IMR-90 (cell line): ENCODE measurements around the gene PRR36.

Source experiments
- BHLHE40 ChIP-seq: fragments of 150-350 bp; IDR thresholded peaks from 2 replicates; pipeline ENCODE4 v1.6.1; 2016; ENCODE audit warnings: mild to moderate bottlenecking, low read depth, low read length
- CEBPB ChIP-seq: IDR thresholded peaks from 2 replicates; pipeline ENCODE4 v1.6.1; 2012; ENCODE audit warnings: low read depth, low read length, improper control_type of control experiment
- FOS ChIP-seq: fragments of 150-350 bp; IDR thresholded peaks from 2 replicates; pipeline ENCODE4 v1.6.1; 2016; ENCODE audit warnings: low read depth, low read length
- MAFK ChIP-seq: IDR thresholded peaks from 2 replicates; pipeline ENCODE4 v1.6.1; 2012; ENCODE audit warnings: low read depth, low read length, improper control_type of control experiment
- MAZ ChIP-seq: IDR thresholded peaks from 2 replicates; pipeline ENCODE4 v1.6.1; 2012; ENCODE audit warnings: low read depth, mild to moderate bottlenecking, low read length, improper control_type of control experiment, moderate library complexity, borderline replicate concordance
- POLR2A ChIP-seq: IDR thresholded peaks from 2 replicates; pipeline ENCODE4 v1.6.1; 2012; ENCODE audit warnings: mild to moderate bottlenecking, low read depth, low read length
- RAD21 ChIP-seq: IDR thresholded peaks from 2 replicates; pipeline ENCODE4 v1.6.1; 2012; ENCODE audit warnings: low read length, improper control_type of control experiment
- RCOR1 ChIP-seq: IDR thresholded peaks from 2 replicates; pipeline ENCODE4 v1.6.1; 2012; ENCODE audit warnings: mild to moderate bottlenecking, low read length, improper control_type of control experiment; ENCODE audit not compliant: insufficient replicate concordance
- RFX5 ChIP-seq: IDR thresholded peaks from 2 replicates; pipeline ENCODE4 v1.8.0; 2012; ENCODE audit warnings: low read depth, mild to moderate bottlenecking, low read length, moderate library complexity
- SMC3 ChIP-seq: fragments of 150-350 bp; IDR thresholded peaks from 2 replicates; pipeline ENCODE4 v1.6.1; 2016; ENCODE audit warnings: low read depth, mild to moderate bottlenecking, antibody characterized with exemption, low read length, moderate library complexity
- TF ChIP-seq, protein P1 (sequence below): conservative IDR thresholded peaks from 2 replicates; pipeline ENCODE4 v1.5.1; 2012; ENCODE audit warnings: mild to moderate bottlenecking, low read depth, low read length, improper control_type of control experiment

- TF ChIP-seq CEBPB (no peak), RAD21 (no peak), MAZ (no peak), RFX5 (no peak), POLR2A (no peak), FOS (no peak), RCOR1 (no peak), MAFK (no peak), SMC3 (no peak), BHLHE40 (no peak)
- TF ChIP-seq, protein P1, sequence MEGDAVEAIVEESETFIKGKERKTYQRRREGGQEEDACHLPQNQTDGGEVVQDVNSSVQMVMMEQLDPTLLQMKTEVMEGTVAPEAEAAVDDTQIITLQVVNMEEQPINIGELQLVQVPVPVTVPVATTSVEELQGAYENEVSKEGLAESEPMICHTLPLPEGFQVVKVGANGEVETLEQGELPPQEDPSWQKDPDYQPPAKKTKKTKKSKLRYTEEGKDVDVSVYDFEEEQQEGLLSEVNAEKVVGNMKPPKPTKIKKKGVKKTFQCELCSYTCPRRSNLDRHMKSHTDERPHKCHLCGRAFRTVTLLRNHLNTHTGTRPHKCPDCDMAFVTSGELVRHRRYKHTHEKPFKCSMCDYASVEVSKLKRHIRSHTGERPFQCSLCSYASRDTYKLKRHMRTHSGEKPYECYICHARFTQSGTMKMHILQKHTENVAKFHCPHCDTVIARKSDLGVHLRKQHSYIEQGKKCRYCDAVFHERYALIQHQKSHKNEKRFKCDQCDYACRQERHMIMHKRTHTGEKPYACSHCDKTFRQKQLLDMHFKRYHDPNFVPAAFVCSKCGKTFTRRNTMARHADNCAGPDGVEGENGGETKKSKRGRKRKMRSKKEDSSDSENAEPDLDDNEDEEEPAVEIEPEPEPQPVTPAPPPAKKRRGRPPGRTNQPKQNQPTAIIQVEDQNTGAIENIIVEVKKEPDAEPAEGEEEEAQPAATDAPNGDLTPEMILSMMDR, result no peak
Observed at GRCh38 chr19:7845390-7846154, 28.6 kb downstream of the PRR36 start.
